Measurements from ENCODE around the gene RALGAPB.
"Not testable (repeated sequence)": the region's sequence is repeated elsewhere in the genome, so short reads cannot be mapped to it uniquely, and the experiment has no call there.

Gene RALGAPB

GRCh38 chr20:38589967-38590675 lies 117.5 kb downstream of the RALGAPB start:
- no peak for DNase-seq

- DNase-seq, result no peak
These were observed 118.2 kb downstream of the RALGAPB start for GRCh38 chr20:38590676-38591473.

GRCh38 chr20:38591474-38592410 lies 119.1 kb downstream of the RALGAPB start:
- DNase-seq, result no peak

GRCh38 chr20:38592411-38592790 lies 119.8 kb downstream of the RALGAPB start:
- DNase-seq, result not testable (repeated sequence)

GRCh38 chr20:38594281-38594680 lies 121.6 kb downstream of the RALGAPB start:
- not testable (repeated sequence) for DNase-seq

- not testable (repeated sequence) for DNase-seq
These were observed 123.2 kb downstream of the RALGAPB start for GRCh38 chr20:38595886-38596285.

- no peak for DNase-seq
These were observed 126.8 kb downstream of the RALGAPB start for GRCh38 chr20:38599410-38599882.

- DNase-seq, result no peak
These were observed 127.4 kb downstream of the RALGAPB start for GRCh38 chr20:38600057-38600456.

GRCh38 chr20:38601216-38602184 lies 128.9 kb downstream of the RALGAPB start, which contains the start of gene ARHGAP40:
ARHGAP40 (plus strand) TSS chr20:38601809.
- no peak for DNase-seq

- no peak for DNase-seq
These were observed 129.5 kb downstream of the RALGAPB start for GRCh38 chr20:38602185-38602581.

- no peak for DNase-seq
These were observed 130.6 kb downstream of the RALGAPB start for GRCh38 chr20:38603286-38603685.

GRCh38 chr20:38604873-38605303 lies 132.2 kb downstream of the RALGAPB start:
- DNase-seq, result no peak

- DNase-seq, result no peak
These were observed 134.7 kb downstream of the RALGAPB start for GRCh38 chr20:38607351-38607750.

- no peak for DNase-seq
These were observed 135.5 kb downstream of the RALGAPB start for GRCh38 chr20:38608188-38608587.

GRCh38 chr20:38609815-38610214 lies 137.2 kb downstream of the RALGAPB start:
- DNase-seq, result no peak

GRCh38 chr20:38610521-38610920 lies 137.9 kb downstream of the RALGAPB start:
- DNase-seq, result no peak

GRCh38 chr20:38612751-38613515 lies 140.3 kb downstream of the RALGAPB start:
- no peak for DNase-seq

- DNase-seq, result no peak
These were observed 142.6 kb downstream of the RALGAPB start for GRCh38 chr20:38615283-38615682.

- DNase-seq, result no peak
These were observed 143.8 kb downstream of the RALGAPB start for GRCh38 chr20:38616457-38616856.

- DNase-seq, result no peak
These were observed 144.6 kb downstream of the RALGAPB start for GRCh38 chr20:38617011-38617829.

Measured in activated CD4-positive, alpha-beta T cell treated with anti-CD3 and anti-CD28 coated beads for 1 hour (primary cell).